GM21529 (cell line): Measurements from ENCODE around the gene RASGRF2.

Experiments used
- ATAC-seq: cut with Tn5 transposase; IDR thresholded peaks from one replicate; pipeline ENCODE4 v1.9.1; 2021; ENCODE audit not compliant: unreplicated experiment

Gene RASGRF2

GRCh38 chr5:81166430-81166829 lies 206.3 kb downstream of the RASGRF2 start:
- ATAC-seq: no peak

GRCh38 chr5:81167078-81167477 lies 206.9 kb downstream of the RASGRF2 start:
- no peak for ATAC-seq

GRCh38 chr5:81167544-81167943 lies 207.4 kb downstream of the RASGRF2 start:
- no peak for ATAC-seq

GRCh38 chr5:81169924-81170323 lies 209.8 kb downstream of the RASGRF2 start:
- ATAC-seq: no peak

GRCh38 chr5:81171769-81172168 lies 211.6 kb downstream of the RASGRF2 start:
- no peak for ATAC-seq

- ATAC-seq: no peak
Measured at GRCh38 chr5:81172710-81173109, 212.5 kb downstream of the RASGRF2 start.

- no peak for ATAC-seq
Measured at GRCh38 chr5:81177061-81177460, 216.9 kb downstream of the RASGRF2 start.

- ATAC-seq: no peak
Measured at GRCh38 chr5:81179959-81180358, 219.8 kb downstream of the RASGRF2 start.

- no peak for ATAC-seq
Measured at GRCh38 chr5:81180780-81181460, 220.8 kb downstream of the RASGRF2 start.

- no peak for ATAC-seq
Measured at GRCh38 chr5:81181576-81182316, 221.6 kb downstream of the RASGRF2 start.

- no peak for ATAC-seq
Measured at GRCh38 chr5:81182396-81183390, 222.5 kb downstream of the RASGRF2 start.

- no peak for ATAC-seq
Measured at GRCh38 chr5:81183811-81184748, 223.9 kb downstream of the RASGRF2 start.

- no peak for ATAC-seq
Measured at GRCh38 chr5:81184749-81185110, 224.6 kb downstream of the RASGRF2 start.

GRCh38 chr5:81187885-81188284 lies 227.7 kb downstream of the RASGRF2 start:
- no peak for ATAC-seq

GRCh38 chr5:81188962-81189361 lies 228.8 kb downstream of the RASGRF2 start:
- no peak for ATAC-seq

GRCh38 chr5:81189875-81190498 lies 229.8 kb downstream of the RASGRF2 start:
- no peak for ATAC-seq

- no peak for ATAC-seq
Measured at GRCh38 chr5:81191726-81192372, 231.7 kb downstream of the RASGRF2 start.

GRCh38 chr5:81192373-81192750 lies 232.2 kb downstream of the RASGRF2 start:
- no peak for ATAC-seq

- peak; percentile 90 for ATAC-seq
Measured at GRCh38 chr5:81194633-81195334, 234.6 kb downstream of the RASGRF2 start.
